ENCODE measurements around the gene TTN.

TTN gene

GRCh38 chr2:178689808-178690207, 117.4 kb downstream of the TTN start:
- no peaks in the 10 kb centered on the region for H3K27me3 ChIP-seq (ENCODE audit: insufficient read depth, low read length, poor library complexity, severe bottlenecking)
- no peaks in the 10 kb centered on the region for H4K20me1 ChIP-seq (ENCODE audit: insufficient read depth, low read length, poor library complexity, severe bottlenecking)
- H3K79me2 ChIP-seq (ENCODE audit: insufficient read depth, low read length) = no peaks in the 10 kb centered on the region
- H3K4me3 ChIP-seq (ENCODE audit: low read length, poor library complexity, severe bottlenecking) = no peak overlapping the region
- no peak overlapping the region for H2AFZ ChIP-seq (ENCODE audit: low read length)
- no peaks in the 10 kb centered on the region for H3K36me3 ChIP-seq (ENCODE audit: insufficient read depth, low read length)
- no peak for TF ChIP-seq EZH2phosphoT487 (IDR thresholded peaks at IDR 0.05; ENCODE audit: borderline replicate concordance)
- TF ChIP-seq CTCF (conservative IDR thresholded peaks at IDR 0.05; ENCODE audit: low read length) = no peak
- H3K4me2 ChIP-seq (ENCODE audit: low read depth, low read length, poor library complexity, severe bottlenecking) = no peak overlapping the region
- no peaks in the 10 kb centered on the region for H3K9me2 ChIP-seq (replicated peaks; ENCODE audit: low read depth, low read length)
- no peak overlapping the region for H3K9ac ChIP-seq (ENCODE audit: low read depth, low read length, poor library complexity, severe bottlenecking)
- no peaks in the 10 kb centered on the region for H3K9me3 ChIP-seq (ENCODE audit: insufficient read depth, low read depth, low read length)
- no peaks in the 10 kb centered on the region for H3F3A ChIP-seq (ENCODE audit: low read depth)
- no peaks in the 10 kb centered on the region for H3K4me1 ChIP-seq (ENCODE audit: insufficient read depth, low read length, poor library complexity, severe bottlenecking)

GRCh38 chr2:178683877-178684276, 123.3 kb downstream of the TTN start:
- no peaks in the 10 kb centered on the region for H3K27me3 ChIP-seq (ENCODE audit: insufficient read depth, low read length, poor library complexity, severe bottlenecking)
- H3K9ac ChIP-seq (ENCODE audit: low read depth, low read length, poor library complexity, severe bottlenecking) = no peak overlapping the region
- no peaks in the 10 kb centered on the region for H3F3A ChIP-seq (ENCODE audit: low read depth)
- no peak overlapping the region for H3K4me2 ChIP-seq (ENCODE audit: low read depth, low read length, poor library complexity, severe bottlenecking)
- TF ChIP-seq EZH2phosphoT487 (IDR thresholded peaks at IDR 0.05; ENCODE audit: borderline replicate concordance) (no peak), CTCF (conservative IDR thresholded peaks at IDR 0.05; ENCODE audit: low read length) (no peak)
- no peaks in the 10 kb centered on the region for H3K4me1 ChIP-seq (ENCODE audit: insufficient read depth, low read length, poor library complexity, severe bottlenecking)
- H3K4me3 ChIP-seq (ENCODE audit: low read length, poor library complexity, severe bottlenecking) = no peak overlapping the region
- no peaks in the 10 kb centered on the region for H3K36me3 ChIP-seq (ENCODE audit: insufficient read depth, low read length)
- no peaks in the 10 kb centered on the region for H4K20me1 ChIP-seq (ENCODE audit: insufficient read depth, low read length, poor library complexity, severe bottlenecking)
- H3K9me2 ChIP-seq (replicated peaks; ENCODE audit: low read depth, low read length) = no peaks in the 10 kb centered on the region
- H3K9me3 ChIP-seq (ENCODE audit: insufficient read depth, low read depth, low read length) = no peaks in the 10 kb centered on the region
- no peaks in the 10 kb centered on the region for H3K79me2 ChIP-seq (ENCODE audit: insufficient read depth, low read length)
- H2AFZ ChIP-seq (ENCODE audit: low read length) = no peak overlapping the region

- Histone ChIP-seq H2AFZ (ENCODE audit: low read length) (no peak overlapping the region), H3K27me3 (ENCODE audit: insufficient read depth, low read length, poor library complexity, severe bottlenecking) (no peaks in the 10 kb centered on the region), H3K9ac (ENCODE audit: low read depth, low read length, poor library complexity, severe bottlenecking) (no peak overlapping the region), H3K4me3 (ENCODE audit: low read length, poor library complexity, severe bottlenecking) (no peak overlapping the region), H3K36me3 (ENCODE audit: insufficient read depth, low read length) (no peaks in the 10 kb centered on the region), H4K20me1 (ENCODE audit: insufficient read depth, low read length, poor library complexity, severe bottlenecking) (no peaks in the 10 kb centered on the region), H3K79me2 (ENCODE audit: insufficient read depth, low read length) (no peaks in the 10 kb centered on the region), H3F3A (ENCODE audit: low read depth) (no peaks in the 10 kb centered on the region), H3K9me2 (replicated peaks; ENCODE audit: low read depth, low read length) (no peaks in the 10 kb centered on the region), H3K4me1 (ENCODE audit: insufficient read depth, low read length, poor library complexity, severe bottlenecking) (no peaks in the 10 kb centered on the region), H3K9me3 (ENCODE audit: insufficient read depth, low read depth, low read length) (no peaks in the 10 kb centered on the region), H3K4me2 (ENCODE audit: low read depth, low read length, poor library complexity, severe bottlenecking) (no peak overlapping the region)
- TF ChIP-seq EZH2phosphoT487 (IDR thresholded peaks at IDR 0.05; ENCODE audit: borderline replicate concordance) = no peak
- TF ChIP-seq CTCF (conservative IDR thresholded peaks at IDR 0.05; ENCODE audit: low read length) = no peak
These were observed 126.1 kb downstream of the TTN start for GRCh38 chr2:178681081-178681480.
